Left hindlimb (tissue), 1 donor: Measurements from ENCODE around the gene LAMB1.

ENCODE experiments used
- DNase-seq: peaks from one replicate; pipeline ENCODE4 v3.0.0-alpha.2; 2018

The LAMB1 gene

GRCh38 chr7:108016841-108017775 is 14.1 kb upstream of the LAMB1 start:
- no peak for DNase-seq

GRCh38 chr7:108015740-108016139 is 12.8 kb upstream of the LAMB1 start:
- no peak for DNase-seq

GRCh38 chr7:108014747-108015682 is 12.1 kb upstream of the LAMB1 start:
- no peak for DNase-seq

- DNase-seq = no peak
Measured at GRCh38 chr7:108014215-108014614, 11.3 kb upstream of the LAMB1 start.

- DNase-seq = no peak
Measured at GRCh38 chr7:108012499-108013430, 9.8 kb upstream of the LAMB1 start.

- no peak for DNase-seq
Measured at GRCh38 chr7:108010377-108010776, 7.4 kb upstream of the LAMB1 start.

- no peak for DNase-seq
Measured at GRCh38 chr7:108009873-108010272, 6.9 kb upstream of the LAMB1 start.

- no peak for DNase-seq
Measured at GRCh38 chr7:108008827-108009226, 5.9 kb upstream of the LAMB1 start.

- no peak for DNase-seq
Measured at GRCh38 chr7:108008240-108008639, 5.3 kb upstream of the LAMB1 start.

- no peak for DNase-seq
Measured at GRCh38 chr7:108007762-108008161, 4.8 kb upstream of the LAMB1 start.

- no peak for DNase-seq
Measured at GRCh38 chr7:108007261-108007660, 4.3 kb upstream of the LAMB1 start.

GRCh38 chr7:108004220-108005142 is 1.5 kb upstream of the LAMB1 start:
- peak; percentile 36 for DNase-seq

- DNase-seq = no peak
Measured at GRCh38 chr7:108003599-108003935, 606 bp upstream of the LAMB1 start.

- peak; percentile 52 for DNase-seq
Measured at GRCh38 chr7:108001764-108002725, 916 bp downstream of the LAMB1 start.

- peak; percentile 59 for DNase-seq
Measured at GRCh38 chr7:108000875-108001763, 1.8 kb downstream of the LAMB1 start.

- no peak for DNase-seq
Measured at GRCh38 chr7:107999779-108000560, 3.0 kb downstream of the LAMB1 start.

- no peak for DNase-seq
Measured at GRCh38 chr7:107998660-107999480, 4.1 kb downstream of the LAMB1 start.
